GM10847 (cell line): ENCODE measurements around the gene KRCC1.
A peak's percentile ranks its signal among the peaks of the same experiment; 100 is the strongest.

ENCODE experiments used
- POLR2A ChIP-seq: IDR thresholded peaks from 2 replicates; pipeline ENCODE4 v1.6.1; 2011; ENCODE audit not compliant: insufficient read length; ENCODE audit errors: extremely low read depth

KRCC1 gene

DNA sequence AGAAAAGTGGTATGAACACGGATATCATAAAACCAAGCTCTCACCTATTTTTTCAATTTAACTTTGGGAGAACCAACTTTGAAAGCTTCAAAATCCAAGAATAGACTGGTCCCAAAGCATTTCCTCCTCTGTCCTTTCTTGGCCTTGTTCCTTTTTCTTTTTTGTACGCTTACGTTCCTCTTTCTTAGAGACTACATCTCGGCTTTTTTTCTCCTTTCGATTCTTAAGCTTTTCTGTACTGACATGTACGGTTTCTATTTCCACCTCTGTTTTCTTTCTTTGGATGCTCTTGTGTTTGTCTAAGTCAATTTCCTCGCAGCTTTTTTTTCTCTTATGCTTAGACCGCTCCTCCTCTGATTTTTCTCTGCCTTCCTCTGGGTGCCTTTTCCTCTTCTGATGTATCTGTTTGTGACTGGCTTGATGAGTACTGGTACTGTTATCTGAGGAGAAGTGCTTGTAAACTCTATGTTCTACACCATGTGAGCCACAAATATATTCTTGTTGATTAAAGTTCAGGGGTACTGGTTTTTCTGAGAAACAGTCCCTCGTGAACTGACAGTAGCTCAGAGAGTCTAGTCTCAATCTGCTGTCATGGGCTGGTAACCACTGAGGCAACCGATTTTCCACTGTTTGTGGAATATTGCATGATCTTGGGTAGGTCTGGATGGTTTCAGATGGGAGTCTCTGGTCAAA is 27.7 kb downstream of the KRCC1 start:
- no peak for TF ChIP-seq POLR2A

DNA sequence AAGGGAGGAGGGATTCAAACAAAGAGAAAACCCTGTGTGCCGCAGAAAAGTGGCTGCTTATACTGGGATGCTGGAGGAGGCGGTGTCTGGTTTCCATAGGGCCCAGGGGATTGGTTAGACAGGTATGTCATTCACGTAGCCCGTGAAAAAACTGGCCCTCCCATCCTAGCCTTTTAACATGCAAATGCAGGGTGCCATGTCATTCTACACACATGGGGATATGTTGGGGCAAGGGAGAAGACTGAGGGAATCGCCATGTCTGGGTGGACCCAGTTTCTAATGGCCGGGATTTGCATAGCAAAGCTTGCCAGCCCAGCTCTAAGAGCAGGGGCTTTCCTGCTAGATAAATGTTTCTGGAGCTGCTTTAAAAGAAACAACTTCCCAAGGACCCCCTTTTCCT is 31.1 kb downstream of the KRCC1 start:
- TF ChIP-seq POLR2A: no peak

DNA sequence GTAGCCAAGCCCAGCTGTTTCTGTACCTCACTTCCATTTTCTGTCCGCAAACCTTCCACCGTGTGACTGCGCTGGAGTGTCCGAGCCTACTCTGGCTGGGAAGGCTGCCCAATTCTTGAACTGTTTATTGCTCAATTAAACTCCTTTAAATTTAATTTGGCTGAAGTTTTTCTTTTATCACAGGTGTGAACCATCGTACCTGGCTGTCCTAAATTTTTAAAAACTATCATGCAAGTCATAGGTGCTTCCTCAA is 33.0 kb downstream of the KRCC1 start:
- TF ChIP-seq POLR2A: no peak

DNA sequence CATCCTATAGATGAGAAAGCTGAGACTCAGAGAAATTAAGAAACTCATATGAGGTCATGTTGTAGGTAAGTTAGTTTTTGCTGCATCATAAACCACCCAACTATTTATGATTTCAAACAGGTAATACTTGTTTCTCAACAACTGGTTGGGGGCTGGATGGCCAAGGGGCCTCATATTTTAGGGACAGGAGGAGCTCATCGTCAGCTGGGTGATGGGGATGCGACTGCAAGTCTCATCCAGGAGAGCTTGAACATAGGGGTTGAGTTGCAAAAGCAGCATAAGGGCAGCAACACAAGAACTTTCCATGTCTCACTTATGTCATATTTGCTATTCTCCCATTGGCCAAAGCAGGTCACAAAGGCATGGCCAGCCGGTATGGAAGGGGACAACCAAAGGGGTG is 35.6 kb downstream of the KRCC1 start:
- TF ChIP-seq POLR2A: no peak

DNA sequence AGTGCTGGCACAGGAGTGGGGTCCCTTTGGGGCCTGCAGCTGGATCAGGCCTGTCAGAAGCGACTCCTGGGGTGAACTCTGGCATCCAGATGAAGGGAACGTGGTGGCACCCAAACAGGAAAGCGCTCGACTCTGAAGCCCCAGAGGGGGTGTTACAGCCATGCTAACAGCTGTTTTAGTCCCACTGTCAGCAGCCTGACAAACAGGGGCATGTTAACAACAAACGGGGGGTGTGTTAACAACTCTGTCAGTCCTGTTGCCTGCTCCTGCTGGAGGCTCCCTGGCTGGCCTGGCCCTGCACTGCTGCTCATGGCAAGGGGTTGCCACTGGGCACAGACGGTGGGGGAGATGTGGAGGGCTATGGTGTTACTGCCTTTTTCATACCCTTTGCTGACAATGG is 36.7 kb downstream of the KRCC1 start:
- no peak for TF ChIP-seq POLR2A

DNA sequence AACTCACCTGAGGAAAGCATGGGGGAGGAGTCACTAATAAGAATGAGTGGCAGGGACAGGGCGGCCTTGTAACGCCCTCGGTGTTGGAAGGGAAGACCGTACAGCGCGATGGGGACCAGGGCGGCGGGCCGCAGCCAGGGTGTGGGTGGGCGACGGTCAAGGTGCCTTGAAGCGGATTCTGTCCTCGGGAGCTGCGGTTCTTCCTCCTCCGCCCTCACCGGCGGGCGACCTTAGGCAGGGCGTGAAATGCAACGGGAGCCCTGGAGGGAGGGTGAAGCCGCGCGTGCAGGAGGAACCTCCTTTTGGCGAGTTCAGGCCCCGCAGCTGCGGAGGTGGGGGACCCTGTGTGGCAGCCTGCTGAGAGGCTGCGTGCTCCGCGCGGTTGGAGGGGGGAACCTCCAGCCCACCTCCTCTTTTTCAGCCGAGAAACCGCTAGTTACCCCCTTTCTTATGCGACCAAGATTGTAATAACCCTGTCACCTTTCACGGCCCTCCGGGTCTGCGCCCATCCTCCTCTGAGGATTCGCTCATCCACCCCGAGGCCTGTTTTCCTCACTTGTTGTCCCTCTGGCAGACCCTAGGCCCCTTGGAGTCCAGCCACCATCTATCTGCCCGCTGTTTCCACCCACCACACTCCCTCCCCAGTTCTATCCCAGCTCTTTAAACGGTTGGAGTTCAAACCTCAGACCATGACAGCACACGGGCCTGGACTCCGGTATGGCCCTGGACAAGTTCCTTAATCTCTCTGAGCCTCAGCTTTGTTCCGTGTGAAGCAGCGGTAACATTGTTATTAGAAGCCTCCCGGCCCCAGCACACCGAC is 38.4 kb downstream of the KRCC1 start:
- TF ChIP-seq POLR2A: no peak

DNA sequence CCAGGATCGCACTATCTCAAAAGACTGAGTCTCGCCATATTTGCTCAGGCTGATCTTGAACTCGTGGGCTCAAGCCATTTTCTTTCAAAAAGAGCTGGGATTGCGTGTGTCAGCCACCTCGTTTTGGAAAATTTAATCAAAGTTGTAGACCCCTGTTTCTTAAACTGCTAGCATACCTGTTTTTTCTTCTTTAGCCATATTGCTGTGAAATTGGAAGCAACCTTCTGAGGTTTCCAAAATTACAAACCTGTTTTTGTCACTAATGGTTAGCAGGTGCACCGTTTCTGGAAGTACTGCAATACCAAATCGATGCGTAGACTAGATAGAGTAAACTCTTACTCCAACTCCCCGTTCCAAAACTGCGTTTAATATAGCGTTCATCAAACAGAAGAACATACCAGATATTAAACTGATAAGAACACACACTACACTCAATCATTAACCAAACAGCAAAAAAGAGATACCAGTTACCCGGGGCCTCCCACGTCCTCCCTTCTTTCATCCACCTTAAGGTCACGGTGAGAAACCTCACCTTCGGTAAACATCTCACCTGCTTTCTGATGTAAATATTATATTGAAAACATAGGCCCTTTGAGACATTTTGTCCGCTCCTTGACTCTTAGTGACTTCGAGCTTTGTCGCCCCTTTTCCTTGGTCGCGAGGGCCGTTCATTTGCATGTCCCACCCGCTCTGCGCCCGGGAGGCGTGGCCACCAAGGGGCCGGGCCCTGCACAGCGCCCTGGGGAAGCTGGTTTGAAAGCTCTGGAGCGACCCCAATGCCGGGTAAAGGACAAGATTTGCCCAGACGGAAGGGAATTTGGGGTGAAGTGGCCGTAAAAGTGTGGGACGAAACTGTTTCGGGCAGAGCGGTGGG is 39.3 kb downstream of the KRCC1 start, which contains the start of gene RNU2-63P:
TSS of gene RNU2-63P (minus strand) at position 462 of the 874 bp plus-strand sequence.
- TF ChIP-seq POLR2A: peak; percentile 74

DNA sequence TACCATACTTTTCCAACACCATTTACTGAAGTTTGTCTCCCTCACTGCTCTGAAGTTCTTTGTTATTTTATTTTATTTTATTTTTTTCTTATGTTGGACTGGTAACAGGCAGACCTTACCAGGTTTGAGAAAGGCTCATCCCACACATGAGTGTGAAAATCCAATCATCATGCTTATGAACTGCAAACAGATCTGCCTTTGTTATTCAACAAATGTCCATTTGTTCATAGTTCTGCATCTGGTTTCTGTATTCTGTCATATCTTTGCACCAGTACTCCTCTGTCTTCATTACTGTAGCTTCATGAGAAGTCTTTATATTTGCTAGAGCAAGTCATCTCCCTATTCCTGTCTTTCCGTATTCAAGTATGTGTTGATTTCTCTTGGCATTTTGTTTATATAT is 44.6 kb downstream of the KRCC1 start:
- TF ChIP-seq POLR2A: no peak

DNA sequence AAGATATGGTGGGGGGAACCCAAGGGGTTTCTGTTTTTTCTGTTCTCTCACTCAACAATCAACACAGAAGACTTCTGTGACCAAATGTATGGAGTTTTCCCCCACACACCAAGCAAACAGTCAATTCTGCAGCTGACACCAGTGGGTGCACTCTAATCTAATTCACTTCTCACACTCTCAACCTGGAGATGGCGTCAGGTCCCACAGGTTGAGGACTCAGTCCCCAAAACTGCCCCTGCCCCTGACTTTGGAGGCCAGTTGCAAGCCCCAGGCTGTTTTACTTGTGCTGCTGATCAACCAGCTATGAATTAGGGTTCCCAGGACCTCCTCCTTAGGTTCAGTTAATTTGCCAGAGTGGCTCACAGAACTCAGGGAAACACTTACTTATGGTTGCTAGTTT is 45.4 kb downstream of the KRCC1 start:
- TF ChIP-seq POLR2A: no peak

DNA sequence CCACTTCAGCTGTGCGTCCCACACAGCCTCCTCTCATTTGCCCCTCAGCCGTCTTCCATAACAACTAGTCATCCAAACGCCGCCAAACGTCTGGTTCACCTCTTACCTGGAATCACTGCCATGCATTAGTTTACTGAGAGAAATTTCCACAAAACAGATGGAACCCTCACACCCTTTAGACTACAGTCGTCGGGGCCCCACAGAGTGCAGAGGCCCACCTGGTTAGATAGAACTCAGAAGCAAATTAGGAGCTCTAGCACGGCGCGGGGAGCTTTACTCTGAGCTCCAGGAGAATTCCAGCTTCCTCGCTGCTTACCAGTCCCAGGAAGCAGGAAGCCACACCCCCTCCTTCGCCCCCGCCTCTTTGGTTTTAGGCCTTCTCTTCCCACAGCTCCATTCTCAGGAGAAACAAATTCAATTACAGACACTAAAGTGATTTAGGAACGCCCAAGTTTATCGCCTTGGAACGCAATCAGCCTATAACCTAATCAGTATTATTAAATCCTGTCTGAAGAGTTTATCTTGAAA is 48.6 kb downstream of the KRCC1 start:
- no peak for TF ChIP-seq POLR2A

DNA sequence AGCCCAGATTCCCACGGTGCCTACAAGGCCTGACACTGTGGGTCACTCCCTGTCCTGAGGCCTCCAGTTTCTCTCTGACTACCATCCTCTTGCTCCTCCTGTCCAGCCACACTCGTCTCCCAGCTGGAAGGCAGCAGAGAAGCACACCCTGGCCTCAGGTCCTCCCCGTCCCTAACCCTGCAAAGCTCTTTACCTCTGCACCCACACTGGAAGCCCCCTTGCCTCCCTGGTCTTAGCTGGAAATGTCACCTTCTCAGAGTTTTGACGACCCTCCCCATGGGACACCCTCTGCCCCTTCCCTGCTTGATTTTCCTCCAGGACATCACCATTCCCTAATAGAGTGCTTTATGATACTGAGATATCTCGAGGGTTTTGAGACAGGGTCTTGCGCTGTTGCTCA is 49.8 kb downstream of the KRCC1 start:
- no peak for TF ChIP-seq POLR2A

DNA sequence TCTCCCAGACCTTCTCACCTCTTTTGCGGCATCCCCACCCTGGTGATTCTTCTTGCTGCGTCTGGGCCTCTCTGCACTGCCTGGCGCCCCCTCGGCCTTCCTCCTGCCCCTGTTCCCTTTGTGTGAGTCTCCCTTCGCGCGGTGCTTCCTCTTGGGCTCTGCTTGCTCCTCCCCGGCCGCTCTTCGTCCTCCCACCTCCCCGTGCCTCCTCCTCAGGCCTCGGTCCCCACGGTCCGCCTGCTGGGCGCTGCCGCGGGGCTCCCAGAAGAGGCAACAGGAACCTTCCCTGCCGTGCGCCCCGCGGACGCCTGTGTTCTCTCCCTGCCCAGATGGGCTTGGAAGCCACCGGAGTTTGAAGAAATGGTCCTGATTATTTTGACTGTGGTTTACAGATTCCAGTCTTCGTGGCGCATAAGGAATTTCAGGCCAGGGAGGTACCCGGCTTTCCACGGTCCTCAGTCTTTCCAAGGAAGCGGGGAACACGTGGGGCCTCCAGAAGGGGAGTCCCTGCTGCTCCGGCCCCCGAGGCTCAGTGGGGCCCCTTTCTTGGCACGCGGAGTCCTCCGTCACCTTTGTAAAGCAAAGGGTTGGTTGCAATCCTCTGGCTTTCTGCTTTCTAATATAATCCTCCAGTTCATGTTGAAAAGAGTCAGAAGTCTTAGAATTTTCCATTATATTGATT is 52.4 kb downstream of the KRCC1 start:
- TF ChIP-seq POLR2A: no peak

DNA sequence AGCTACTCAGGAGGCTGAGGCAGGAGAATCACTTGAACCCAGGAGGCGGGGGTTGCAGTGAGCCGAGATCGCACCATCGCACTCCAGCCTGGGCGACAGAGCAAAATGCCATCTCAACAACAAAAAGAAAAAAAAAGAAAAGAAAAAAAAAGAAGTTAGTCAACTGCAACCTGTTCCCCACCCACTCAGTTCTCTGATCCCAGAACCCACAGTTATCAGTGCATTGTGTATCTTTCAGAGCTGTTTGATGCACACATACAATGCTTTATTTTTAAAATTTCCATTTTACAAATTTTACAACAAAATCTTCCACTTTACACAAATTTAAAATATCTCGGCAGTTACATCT is 53.2 kb downstream of the KRCC1 start:
- TF ChIP-seq POLR2A: no peak

DNA sequence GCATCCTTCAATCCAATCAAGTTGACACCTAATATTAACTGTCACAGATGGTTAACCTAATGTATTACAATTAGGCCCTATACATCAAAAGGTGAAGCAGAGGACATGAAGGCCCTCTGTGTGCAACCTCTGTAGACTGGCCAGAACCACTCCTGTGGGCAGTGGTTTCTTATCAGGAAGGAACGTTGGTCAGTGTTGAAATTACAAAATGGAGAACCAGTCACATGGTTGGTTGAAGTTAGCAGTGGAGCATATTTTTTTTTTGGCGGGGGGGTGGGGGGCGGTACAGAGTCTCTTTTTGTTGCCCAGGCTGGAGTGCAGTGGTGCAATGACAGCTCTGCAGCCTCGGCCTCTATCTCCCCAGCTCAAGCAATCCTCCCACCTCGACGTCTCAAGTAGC is 59.0 kb downstream of the KRCC1 start:
- TF ChIP-seq POLR2A: no peak

DNA sequence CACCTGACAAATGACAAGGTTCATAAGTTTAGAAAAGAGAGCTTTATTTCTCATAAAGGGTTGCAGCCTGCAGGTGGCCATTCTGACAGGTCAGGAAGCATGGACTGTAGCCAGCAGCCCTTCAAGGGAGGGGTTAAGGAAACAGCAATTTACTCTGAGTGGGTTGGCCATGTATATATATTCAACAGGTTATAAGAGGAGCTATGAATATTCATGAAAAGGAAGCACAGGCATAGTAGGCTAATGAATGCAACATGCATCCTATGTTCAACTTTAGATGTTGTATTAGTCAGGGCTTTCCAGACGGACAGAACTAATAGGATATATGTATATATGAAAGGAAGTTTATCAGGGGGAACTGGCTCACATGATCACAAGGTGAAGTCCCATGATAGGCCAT is 59.8 kb downstream of the KRCC1 start:
- no peak for TF ChIP-seq POLR2A
